Measurements from ENCODE around the gene GNA14.

DNA sequence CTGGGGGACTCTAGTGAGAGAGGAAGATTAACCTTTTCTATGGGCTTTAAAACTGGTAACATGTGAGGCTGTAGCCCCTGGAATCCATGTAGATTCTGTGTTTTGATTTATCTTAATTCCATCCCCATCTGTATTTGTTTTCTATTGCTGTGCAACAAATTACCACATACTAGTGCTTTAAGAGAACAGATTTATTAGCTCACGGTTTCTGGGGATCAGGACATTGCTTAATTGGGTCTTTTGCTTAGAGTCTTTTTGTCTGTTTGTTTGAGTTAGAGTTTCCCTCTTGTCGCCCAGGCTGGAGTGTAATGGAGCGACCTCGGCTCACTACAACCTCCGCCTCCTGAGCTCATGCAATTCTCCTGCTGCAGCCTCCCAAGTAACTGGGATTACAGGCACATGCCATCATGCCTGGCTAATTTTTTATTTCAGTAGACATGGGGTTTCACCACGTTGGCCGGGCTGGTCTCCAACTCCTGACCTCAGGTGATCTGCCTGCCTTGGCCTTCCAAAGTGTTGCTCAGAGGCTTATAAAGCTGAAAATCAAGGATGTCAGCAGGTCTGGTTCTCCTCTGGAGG is 29.9 kb upstream of the GNA14 start:
- TF ChIP-seq, protein P1, sequence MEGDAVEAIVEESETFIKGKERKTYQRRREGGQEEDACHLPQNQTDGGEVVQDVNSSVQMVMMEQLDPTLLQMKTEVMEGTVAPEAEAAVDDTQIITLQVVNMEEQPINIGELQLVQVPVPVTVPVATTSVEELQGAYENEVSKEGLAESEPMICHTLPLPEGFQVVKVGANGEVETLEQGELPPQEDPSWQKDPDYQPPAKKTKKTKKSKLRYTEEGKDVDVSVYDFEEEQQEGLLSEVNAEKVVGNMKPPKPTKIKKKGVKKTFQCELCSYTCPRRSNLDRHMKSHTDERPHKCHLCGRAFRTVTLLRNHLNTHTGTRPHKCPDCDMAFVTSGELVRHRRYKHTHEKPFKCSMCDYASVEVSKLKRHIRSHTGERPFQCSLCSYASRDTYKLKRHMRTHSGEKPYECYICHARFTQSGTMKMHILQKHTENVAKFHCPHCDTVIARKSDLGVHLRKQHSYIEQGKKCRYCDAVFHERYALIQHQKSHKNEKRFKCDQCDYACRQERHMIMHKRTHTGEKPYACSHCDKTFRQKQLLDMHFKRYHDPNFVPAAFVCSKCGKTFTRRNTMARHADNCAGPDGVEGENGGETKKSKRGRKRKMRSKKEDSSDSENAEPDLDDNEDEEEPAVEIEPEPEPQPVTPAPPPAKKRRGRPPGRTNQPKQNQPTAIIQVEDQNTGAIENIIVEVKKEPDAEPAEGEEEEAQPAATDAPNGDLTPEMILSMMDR (IDR thresholded peaks at IDR 0.05): no peak
- no peak for TF ChIP-seq POLR2A (IDR thresholded peaks at IDR 0.05)
- TF ChIP-seq POLR2AphosphoS5 (IDR thresholded peaks at IDR 0.05): no peak

All from breast epithelium (tissue), 3 donors.